Activated T-helper 2 cell treated with anti-CD3 and anti-CD28 coated beads, Interferon-gamma antibody, Interleukin-2, Interleukin-4, amounts not matched to agents 10 μg/mL and 5 μg/mL and 100 μg/mL, durations not matched to agents 14 hours and 24 hours and 36 hours (primary cell): ENCODE measurements around the gene WDR70. TPM values are rescaled to one million over a fixed set of nuclear protein-coding genes. Genes with fewer than 3 reads are reported as not detected.

ENCODE experiments used
- DNase-seq: peaks from one replicate; pipeline ENCODE4 v3.0.0; 2021; ENCODE audit warnings: low spot score
- H3K27ac Mint-ChIP-seq: one replicate; pipeline ENCODE4 v1.8.0; 2021; ENCODE audit warnings: mixed read lengths
- H3K27me3 Mint-ChIP-seq: one replicate; pipeline ENCODE4 v1.8.0; 2021; ENCODE audit warnings: low read depth, mixed read lengths
- H3K36me3 Mint-ChIP-seq: one replicate; pipeline ENCODE4 v1.8.0; 2021; ENCODE audit warnings: low read depth, mixed read lengths
- H3K4me1 Mint-ChIP-seq: one replicate; pipeline ENCODE4 v1.8.0; 2021; ENCODE audit warnings: low read depth, mixed read lengths
- H3K4me3 Mint-ChIP-seq: one replicate; pipeline ENCODE4 v1.8.0; 2021; ENCODE audit warnings: low read depth, mild to moderate bottlenecking, moderate library complexity, mixed read lengths
- H3K9me3 Mint-ChIP-seq: one replicate; pipeline ENCODE4 v1.8.0; 2021; ENCODE audit warnings: mixed read lengths
- intact Hi-C: fragments of 100-400 bp; cut with micrococcal nuclease; formaldehyde crosslinking; loops from one replicate; pipeline ENCODE4 v1.15.1; 2023
- total RNA-seq: library from RNA; stranded (reverse); gene quantifications from 2 replicates; pipeline ENCODE4 v1.2.3, GENCODE V29; 2022

The WDR70 gene
- total RNA-seq, 1 donor from 2014 or later, result 37.9 TPM

DNA sequence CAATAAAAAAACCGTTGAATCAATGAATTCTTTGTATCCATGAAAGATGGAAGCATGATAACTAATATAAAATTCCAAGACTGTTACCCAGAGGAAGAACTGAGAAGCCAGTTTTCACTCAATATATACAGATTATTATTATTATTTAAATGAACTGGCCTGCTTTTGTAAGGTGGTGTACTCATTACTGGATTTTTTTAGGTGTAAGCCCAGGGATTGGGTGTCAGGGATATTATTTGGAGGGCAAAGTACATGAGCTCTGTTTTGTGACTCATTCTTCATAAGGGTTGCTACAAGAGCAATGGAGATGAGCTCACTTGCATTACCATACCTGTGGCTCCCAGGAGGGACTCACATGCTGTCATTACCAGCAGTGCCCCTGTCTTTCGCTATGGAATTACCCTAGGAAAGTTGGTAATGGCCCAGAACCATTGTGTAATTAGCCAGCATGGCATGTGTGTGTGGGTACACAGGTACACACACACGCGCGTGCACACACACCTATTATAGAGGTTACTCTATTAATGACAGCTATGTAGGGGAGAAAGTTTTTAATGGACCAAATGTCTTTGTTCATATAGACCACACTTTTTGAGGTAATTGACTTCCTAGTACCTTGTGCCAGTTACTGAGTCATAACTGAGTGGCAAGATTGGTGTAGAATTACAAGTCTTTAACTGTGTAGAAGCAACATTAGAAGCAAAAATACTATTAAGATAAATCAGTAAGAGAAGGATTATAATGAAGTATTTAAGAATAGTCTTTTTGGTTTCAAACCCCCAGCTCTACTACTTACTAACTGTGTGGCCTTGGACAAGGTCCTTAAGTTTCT lies 317.3 kb downstream of the WDR70 start:
- H3K4me1 Mint-ChIP-seq, result no peaks in the 10 kb centered on the region
- intact Hi-C loops, result no loop called here
- no peak overlapping the region for H3K4me3 Mint-ChIP-seq
- no peaks in the 10 kb centered on the region for H3K27me3 Mint-ChIP-seq
- DNase-seq, result no peak
- no peaks in the 10 kb centered on the region for H3K36me3 Mint-ChIP-seq
- no peak overlapping the region for H3K27ac Mint-ChIP-seq
- peaks cover 22% of the 10 kb centered on the region for H3K9me3 Mint-ChIP-seq

DNA sequence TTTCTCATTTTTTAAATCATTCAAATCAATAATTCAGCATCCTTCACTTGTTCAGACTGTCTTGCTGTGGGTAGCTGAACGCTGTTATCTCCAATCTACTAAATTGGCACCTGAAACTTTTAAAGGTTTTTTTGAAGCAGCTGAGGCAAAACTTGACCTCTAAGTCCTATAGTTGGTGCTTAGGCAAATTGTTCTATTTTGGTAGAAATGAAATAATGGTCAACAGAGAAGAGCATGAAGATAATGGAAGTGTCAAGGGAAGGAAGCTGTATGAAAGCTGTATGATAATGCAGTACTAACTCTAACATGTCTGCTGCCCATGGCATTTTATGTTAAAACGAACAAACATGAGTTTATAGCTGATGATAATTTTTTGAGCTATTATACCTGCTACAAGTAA lies 322.8 kb downstream of the WDR70 start:
- no peak overlapping the region for H3K27ac Mint-ChIP-seq
- no peak overlapping the region for H3K4me3 Mint-ChIP-seq
- H3K36me3 Mint-ChIP-seq, result no peaks in the 10 kb centered on the region
- no peaks in the 10 kb centered on the region for H3K27me3 Mint-ChIP-seq
- H3K9me3 Mint-ChIP-seq, result no peaks in the 10 kb centered on the region
- intact Hi-C loops, result no loop called here
- DNase-seq, result no peak
- H3K4me1 Mint-ChIP-seq, result no peaks in the 10 kb centered on the region

DNA sequence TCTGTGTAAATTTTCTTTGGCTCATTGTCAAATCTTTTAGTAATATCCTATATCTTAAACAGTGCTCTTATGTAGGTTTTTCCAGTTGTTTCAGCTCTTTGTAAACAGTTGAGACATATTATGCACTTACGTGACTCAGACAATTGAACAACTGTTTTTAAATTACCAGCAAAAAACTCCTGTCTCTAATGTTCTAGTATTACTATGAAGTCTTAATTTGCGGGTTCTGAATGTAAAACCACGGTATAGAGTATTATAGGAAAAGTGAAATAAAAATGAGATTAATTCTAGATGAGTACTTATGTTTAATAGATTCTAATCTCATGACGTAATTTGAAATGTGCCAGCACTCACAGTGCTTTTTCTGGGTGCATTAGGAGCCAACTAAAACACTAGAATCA lies 324.7 kb downstream of the WDR70 start:
- Mint-ChIP-seq H3K4me3 (no peak overlapping the region), H3K27me3 (no peaks in the 10 kb centered on the region), H3K36me3 (no peaks in the 10 kb centered on the region), H3K27ac (no peak overlapping the region), H3K9me3 (no peaks in the 10 kb centered on the region), H3K4me1 (no peaks in the 10 kb centered on the region)
- intact Hi-C loops, result no loop called here
- no peak for DNase-seq

DNA sequence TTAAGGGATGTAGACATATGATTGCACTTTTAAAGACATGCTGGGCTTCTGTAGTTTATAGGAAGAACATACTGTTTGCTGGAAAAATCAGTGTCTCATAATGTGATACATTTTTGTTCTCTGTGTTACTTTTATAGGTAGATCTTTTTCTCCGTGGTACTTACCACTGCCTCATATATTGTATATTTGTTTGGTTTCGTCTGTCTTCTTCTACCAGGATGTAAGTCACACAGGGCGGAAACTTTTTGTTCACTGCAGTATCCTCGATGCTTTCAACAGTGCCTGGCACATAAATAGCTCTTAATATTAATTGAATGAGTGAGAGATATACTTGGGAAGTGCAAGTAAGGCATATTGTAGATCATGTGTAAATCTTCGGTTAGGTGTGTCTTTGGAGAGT lies 325.3 kb downstream of the WDR70 start:
- Mint-ChIP-seq H3K27ac (no peak overlapping the region), H3K9me3 (no peaks in the 10 kb centered on the region)

DNA sequence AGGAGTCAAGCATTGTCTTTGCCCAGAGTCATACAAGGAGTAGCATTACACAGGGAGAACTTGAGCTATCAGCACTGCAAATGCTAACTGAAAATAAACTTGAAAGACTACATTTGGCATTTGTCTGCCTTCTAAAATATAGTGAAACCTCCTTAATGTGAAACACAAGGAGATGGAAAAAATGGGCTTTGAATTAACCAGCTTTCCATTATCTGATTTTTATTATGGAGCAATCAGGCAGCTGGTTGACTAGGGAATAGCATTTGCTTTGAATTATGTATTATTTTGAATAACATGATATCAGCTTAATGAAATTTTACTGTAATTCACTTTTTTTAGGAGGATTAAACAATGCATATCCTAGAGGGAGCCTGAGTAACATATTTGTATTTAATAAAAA lies 329.9 kb downstream of the WDR70 start:
- intact Hi-C loops, result no loop called here
- no peaks in the 10 kb centered on the region for H3K9me3 Mint-ChIP-seq
- H3K4me3 Mint-ChIP-seq, result no peak overlapping the region
- no peaks in the 10 kb centered on the region for H3K36me3 Mint-ChIP-seq
- no peak for DNase-seq
- H3K4me1 Mint-ChIP-seq, result peaks cover 5% of the 10 kb centered on the region
- H3K27me3 Mint-ChIP-seq, result no peaks in the 10 kb centered on the region
- H3K27ac Mint-ChIP-seq, result no peak overlapping the region

More for the DNA sequence above, 325.3 kb downstream of the WDR70 start:
- no peaks in the 10 kb centered on the region for H3K36me3 Mint-ChIP-seq
- H3K4me1 Mint-ChIP-seq, result no peaks in the 10 kb centered on the region
- no peak for DNase-seq
- intact Hi-C loops, result no loop called here
- no peaks in the 10 kb centered on the region for H3K27me3 Mint-ChIP-seq
- H3K4me3 Mint-ChIP-seq, result no peak overlapping the region

DNA sequence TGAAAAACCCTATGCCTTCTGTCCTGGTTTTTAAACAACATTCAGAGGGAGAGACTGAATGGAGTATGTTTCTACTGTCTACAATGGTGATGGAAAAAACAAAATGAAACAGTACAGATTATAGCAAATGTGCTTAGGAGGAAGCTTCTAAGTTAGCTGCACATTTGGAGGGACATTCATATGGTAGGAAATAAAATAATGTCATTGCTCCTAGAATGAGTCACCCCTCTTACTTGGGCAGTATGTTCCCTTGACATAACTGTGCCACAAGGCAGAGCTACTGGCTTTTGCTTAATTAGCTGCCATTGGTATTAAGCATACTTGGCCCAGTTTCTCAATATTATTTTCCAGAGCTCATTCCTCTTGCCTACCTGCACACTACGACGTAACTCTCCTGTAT lies 331.8 kb downstream of the WDR70 start:
- Mint-ChIP-seq H3K9me3 (no peaks in the 10 kb centered on the region), H3K27ac (no peak overlapping the region), H3K27me3 (no peaks in the 10 kb centered on the region), H3K4me1 (peaks cover 9% of the 10 kb centered on the region), H3K4me3 (no peak overlapping the region), H3K36me3 (no peaks in the 10 kb centered on the region)
- no peak for DNase-seq
- intact Hi-C loops, result no loop called here

DNA sequence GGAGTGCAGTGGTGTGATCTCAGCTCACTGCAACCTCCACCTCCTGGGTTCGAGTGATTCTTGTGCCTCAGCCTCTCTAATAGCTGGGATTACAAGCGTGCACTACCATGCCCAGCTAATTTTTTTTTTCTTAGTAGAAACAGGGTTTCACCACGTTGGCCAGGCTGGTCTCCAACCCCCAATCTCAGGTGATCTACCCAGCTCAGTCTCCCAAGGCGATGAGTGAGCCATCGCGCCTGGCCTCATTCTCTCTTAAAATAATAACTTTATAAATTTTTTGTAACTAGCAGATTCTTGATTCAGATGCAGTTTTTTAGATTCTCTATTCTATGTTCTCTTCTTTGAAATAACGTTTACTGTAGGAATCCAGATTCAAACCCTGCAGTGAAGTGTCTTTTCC lies 333.6 kb downstream of the WDR70 start:
- intact Hi-C loops, result no loop called here
- Mint-ChIP-seq H3K4me3 (no peak overlapping the region), H3K27me3 (no peaks in the 10 kb centered on the region), H3K27ac (no peak overlapping the region), H3K9me3 (no peaks in the 10 kb centered on the region), H3K36me3 (no peaks in the 10 kb centered on the region), H3K4me1 (peaks cover 9% of the 10 kb centered on the region)
- DNase-seq, result no peak

DNA sequence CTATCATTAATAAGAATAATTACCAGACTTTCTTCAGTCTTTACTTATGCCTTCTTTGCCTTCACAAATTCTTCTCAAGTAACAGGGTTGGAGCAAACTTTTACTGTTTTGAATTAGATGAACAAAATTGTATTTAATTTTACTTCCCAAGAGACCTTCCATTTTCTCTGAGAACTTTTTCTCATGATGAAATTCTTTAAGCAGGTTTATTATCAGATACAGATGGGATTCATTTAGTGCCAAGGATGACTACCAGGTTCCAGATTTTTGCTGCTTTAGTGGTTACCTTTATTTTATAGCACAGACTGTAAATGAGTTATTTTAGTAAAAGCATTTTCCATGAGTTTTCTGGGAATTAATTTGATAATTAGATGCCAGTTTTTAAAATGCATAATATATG lies 335.6 kb downstream of the WDR70 start:
- DNase-seq, result no peak
- peaks cover 4% of the 10 kb centered on the region for H3K36me3 Mint-ChIP-seq
- intact Hi-C loops, result no loop called here
- no peak overlapping the region for H3K4me3 Mint-ChIP-seq
- H3K9me3 Mint-ChIP-seq, result no peaks in the 10 kb centered on the region
- no peak overlapping the region for H3K27ac Mint-ChIP-seq
- peaks cover 14% of the 10 kb centered on the region for H3K4me1 Mint-ChIP-seq
- no peaks in the 10 kb centered on the region for H3K27me3 Mint-ChIP-seq

DNA sequence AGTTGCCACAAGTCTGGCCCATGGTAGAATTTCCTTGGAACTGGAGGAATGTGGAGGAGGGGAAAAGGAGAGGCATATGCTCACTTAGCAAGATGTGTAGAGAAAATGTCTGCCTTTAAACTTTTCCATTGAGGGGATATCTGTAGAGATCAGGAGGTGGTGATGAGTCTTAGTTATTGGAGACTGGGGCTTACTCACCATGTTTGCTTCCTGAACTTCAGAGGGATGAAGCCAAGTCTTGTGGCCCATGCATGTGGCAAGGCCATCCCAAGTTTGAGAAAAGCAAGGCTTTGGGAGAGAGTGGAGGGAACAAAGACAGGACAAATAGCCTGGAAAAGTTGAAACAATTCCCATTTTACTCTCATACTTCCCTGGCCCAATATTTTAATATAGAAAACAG lies 336.2 kb downstream of the WDR70 start:
- Mint-ChIP-seq H3K27me3 (no peaks in the 10 kb centered on the region), H3K4me1 (peaks cover 18% of the 10 kb centered on the region), H3K4me3 (no peak overlapping the region), H3K36me3 (peaks cover 8% of the 10 kb centered on the region), H3K9me3 (no peaks in the 10 kb centered on the region), H3K27ac (no peak overlapping the region)
- intact Hi-C loops, result no loop called here
- no peak for DNase-seq

DNA sequence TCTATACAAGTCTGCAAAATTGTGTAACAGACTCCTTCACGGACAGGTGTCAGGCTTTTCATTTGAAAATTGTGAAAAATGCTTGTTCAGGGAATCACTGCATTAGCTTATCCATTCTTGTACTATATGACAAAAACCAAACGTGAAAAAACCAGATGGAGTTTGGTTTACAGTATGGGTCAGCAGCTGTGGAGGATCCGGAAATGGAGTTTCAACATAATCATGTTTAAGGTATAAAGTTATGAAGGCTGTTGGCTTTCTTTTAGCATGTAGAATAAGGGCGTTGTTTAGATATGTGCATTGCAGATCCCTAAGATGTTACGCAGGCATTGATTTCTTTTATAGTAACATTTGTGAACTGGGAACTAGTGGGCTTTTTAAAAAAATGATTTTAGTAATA lies 336.9 kb downstream of the WDR70 start:
- no peak for DNase-seq
- H3K4me3 Mint-ChIP-seq, result no peak overlapping the region
- H3K9me3 Mint-ChIP-seq, result no peaks in the 10 kb centered on the region
- no peaks in the 10 kb centered on the region for H3K27me3 Mint-ChIP-seq
- intact Hi-C loops, result no loop called here
- peaks cover 22% of the 10 kb centered on the region for H3K4me1 Mint-ChIP-seq
- peaks cover 12% of the 10 kb centered on the region for H3K36me3 Mint-ChIP-seq
- H3K27ac Mint-ChIP-seq, result no peak overlapping the region

DNA sequence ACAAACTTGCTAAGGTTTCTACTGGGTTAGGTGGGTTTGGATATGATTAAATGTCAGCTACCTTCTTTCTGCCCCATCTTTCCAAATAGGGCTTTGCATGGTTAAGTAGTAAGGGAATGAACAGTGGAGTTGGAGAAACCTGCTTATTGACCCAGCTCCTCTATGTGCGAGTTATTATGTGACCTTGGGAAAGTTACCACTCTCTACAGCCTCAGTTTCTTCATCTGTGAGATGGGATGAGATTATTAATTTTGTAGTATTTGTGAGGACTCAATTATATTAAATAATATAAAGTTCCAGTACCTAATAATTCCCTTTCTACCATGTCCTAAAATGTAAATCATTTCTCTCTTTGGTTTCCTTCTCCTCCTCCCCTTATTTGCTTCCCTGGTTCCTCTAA lies 337.3 kb downstream of the WDR70 start:
- H3K4me3 Mint-ChIP-seq, result no peak overlapping the region

DNA sequence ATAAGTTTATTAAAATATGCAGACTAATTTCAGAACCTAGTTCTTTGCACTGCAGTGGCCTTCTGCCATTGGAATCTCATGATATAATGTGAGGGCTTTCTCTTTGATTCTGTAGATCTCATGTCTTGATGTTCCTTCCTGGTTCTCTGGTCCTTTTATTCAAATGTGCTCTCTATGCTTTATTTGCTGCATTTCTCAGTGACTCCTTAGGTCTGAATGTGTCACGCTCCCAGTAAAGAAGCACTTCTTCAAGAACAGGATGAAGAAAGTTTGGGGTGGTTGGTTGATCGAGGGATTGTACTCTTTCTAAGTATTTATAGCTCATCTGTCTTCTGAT lies 338.1 kb downstream of the WDR70 start:
- no peaks in the 10 kb centered on the region for H3K27me3 Mint-ChIP-seq
- no peak overlapping the region for H3K27ac Mint-ChIP-seq
- H3K4me1 Mint-ChIP-seq, result peaks cover 27% of the 10 kb centered on the region
- no peak overlapping the region for H3K4me3 Mint-ChIP-seq
- no peaks in the 10 kb centered on the region for H3K9me3 Mint-ChIP-seq
- intact Hi-C loops, result no loop called here
- H3K36me3 Mint-ChIP-seq, result peaks cover 12% of the 10 kb centered on the region
- no peak for DNase-seq

More for the DNA sequence above, 337.3 kb downstream of the WDR70 start:
- H3K27ac Mint-ChIP-seq, result no peak overlapping the region
- H3K36me3 Mint-ChIP-seq, result peaks cover 12% of the 10 kb centered on the region
- H3K9me3 Mint-ChIP-seq, result no peaks in the 10 kb centered on the region
- no peak for DNase-seq
- intact Hi-C loops, result no loop called here
- no peaks in the 10 kb centered on the region for H3K27me3 Mint-ChIP-seq
- H3K4me1 Mint-ChIP-seq, result peaks cover 23% of the 10 kb centered on the region

DNA sequence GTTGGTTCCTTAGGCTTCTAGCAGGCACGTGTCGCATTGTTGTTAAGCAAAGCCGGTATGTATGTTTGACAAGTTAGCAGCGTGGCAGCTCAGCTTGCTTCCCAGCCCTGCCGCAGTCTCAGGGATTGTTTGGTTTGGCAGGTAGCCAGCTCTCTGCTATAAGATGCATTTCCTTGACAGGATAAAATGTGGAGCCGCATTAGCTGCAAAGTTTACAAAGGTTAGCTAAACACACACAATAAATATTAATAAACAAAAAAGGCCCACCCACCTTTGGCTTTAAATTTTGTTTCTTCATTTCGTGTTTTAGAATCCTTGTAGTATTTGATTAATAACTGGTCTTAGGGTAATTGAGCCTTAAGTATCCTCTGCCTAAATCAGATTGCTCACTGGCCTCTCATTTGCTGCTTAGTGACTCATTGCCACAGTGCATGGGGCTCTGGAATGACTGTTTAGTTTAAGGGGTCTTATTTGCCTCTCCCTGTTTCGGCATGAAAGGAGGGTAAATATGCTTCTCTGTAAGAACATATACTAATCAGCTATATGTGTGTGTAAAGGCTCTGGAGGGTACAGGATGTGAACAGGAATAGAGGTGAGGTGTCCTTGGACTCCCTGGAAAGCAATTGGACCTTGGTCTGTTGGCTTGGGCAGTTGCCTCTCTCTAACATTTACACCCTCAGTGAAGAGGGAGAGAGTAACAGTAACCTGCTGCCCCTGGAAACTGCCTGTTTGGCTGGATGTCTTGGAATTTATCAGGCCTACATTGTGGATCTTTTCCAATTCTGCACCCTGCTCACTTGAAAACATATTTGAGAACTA lies 338.7 kb downstream of the WDR70 start:
- intact Hi-C loops, result no loop called here
- no peak overlapping the region for H3K4me3 Mint-ChIP-seq
- H3K27me3 Mint-ChIP-seq, result no peaks in the 10 kb centered on the region

More for the DNA sequence above, 338.7 kb downstream of the WDR70 start:
- H3K9me3 Mint-ChIP-seq, result no peaks in the 10 kb centered on the region
- peaks cover 31% of the 10 kb centered on the region for H3K4me1 Mint-ChIP-seq
- H3K27ac Mint-ChIP-seq, result no peak overlapping the region
- peaks cover 12% of the 10 kb centered on the region for H3K36me3 Mint-ChIP-seq
- DNase-seq, result no peak
